Cardiac muscle cell (in vitro differentiated cells and primary cell): ENCODE measurements around the gene PADI3. TPM values are rescaled to one million over a fixed set of nuclear protein-coding genes. Genes with fewer than 3 reads are reported as not detected.

Experiments used
- DNase-seq, 2 donors: peaks; one replicate each; pipeline versions ENCODE4 v3.0.0 to v3.0.0-alpha.2; 2010 to 2017; ENCODE audit warnings: low read depth in 1 of 2, low spot score in 1 of 2
- H3K27ac ChIP-seq: fragments of 200-600 bp; sonication (generic); 2 replicates; pipeline ENCODE4 v1.5.1; 2016
- H3K27me3 ChIP-seq: fragments of 200-600 bp; sonication (generic); 2 replicates; pipeline ENCODE4 v1.6.0; 2016; ENCODE audit warnings: control low read depth
- H3K36me3 ChIP-seq: fragments of 200-600 bp; sonication (generic); 2 replicates; pipeline ENCODE4 v1.5.1; 2016; ENCODE audit warnings: control low read depth
- H3K4me1 ChIP-seq: fragments of 200-600 bp; sonication (generic); 2 replicates; pipeline ENCODE4 v1.8.1; 2017; ENCODE audit warnings: low read depth, mild to moderate bottlenecking, mixed run types
- H3K4me3 ChIP-seq: fragments of 200-600 bp; sonication (generic); 2 replicates; pipeline ENCODE4 v1.5.1; 2016; ENCODE audit warnings: mild to moderate bottlenecking
- H3K9me3 ChIP-seq: fragments of 200-600 bp; sonication (generic); 2 replicates; pipeline ENCODE4 v1.5.1; 2017; ENCODE audit warnings: low read depth, mild to moderate bottlenecking, control low read depth
- CTCF ChIP-seq: IDR thresholded peaks from 2 replicates; pipeline ENCODE4 v1.5.1; 2012; ENCODE audit warnings: low read depth, mild to moderate bottlenecking, low read length
- polyA plus RNA-seq: library from polyadenylated mRNA; unstranded; fragments of >200 nt; fragmentation: Nextera tagmentation; extraction: Ambion mirVana; gene quantifications from 2 replicates; pipeline ENCODE4 v1.2.1, GENCODE V29; 2016
- total RNA-seq: library from RNA; depleted of rRNA; stranded (reverse); fragments of >200 nt; gene quantifications from 2 replicates; pipeline ENCODE4 v1.2.3, GENCODE V29; 2016

The PADI3 gene
- total and polyA plus RNA-seq, 2 experiments from 2014 or later = 0.24 TPM; not detected in 1

- Histone ChIP-seq H3K9me3 (no peaks in the 10 kb centered on the region), H3K4me3 (no peak overlapping the region), H3K27ac (no peak overlapping the region), H3K4me1 (no peaks in the 10 kb centered on the region), H3K36me3 (no peaks in the 10 kb centered on the region), H3K27me3 (no peaks in the 10 kb centered on the region)
- no peak for TF ChIP-seq CTCF
- no peak for DNase-seq
Measured at GRCh38 chr1:17225140-17225539, 23.8 kb upstream of the PADI3 start.

- Histone ChIP-seq H3K27ac (no peak overlapping the region), H3K4me1 (no peaks in the 10 kb centered on the region), H3K27me3 (no peaks in the 10 kb centered on the region), H3K4me3 (no peak overlapping the region), H3K36me3 (no peaks in the 10 kb centered on the region), H3K9me3 (no peaks in the 10 kb centered on the region)
- no peak for DNase-seq
- TF ChIP-seq CTCF = no peak
Measured at GRCh38 chr1:17227358-17227915, 21.5 kb upstream of the PADI3 start.

DNA sequence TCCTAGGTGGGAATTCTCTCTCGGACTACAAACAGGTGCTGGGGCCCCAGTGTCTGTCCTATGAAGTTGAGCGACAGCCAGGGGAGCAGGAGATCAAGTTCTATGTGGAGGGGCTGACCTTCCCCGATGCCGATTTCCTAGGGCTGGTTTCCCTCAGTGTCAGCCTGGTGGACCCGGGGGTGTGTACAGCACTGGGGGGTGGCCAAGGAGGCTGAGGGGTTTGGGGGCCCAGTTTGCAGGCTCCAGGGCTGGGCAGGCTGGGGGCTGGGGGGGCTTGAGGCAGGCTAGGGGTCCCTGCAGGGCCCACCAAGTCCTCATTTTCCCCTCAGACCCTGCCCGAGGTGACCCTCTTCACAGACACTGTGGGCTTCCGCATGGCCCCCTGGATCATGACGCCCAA, 20.3 kb upstream of the PADI3 start:
- H3K27me3 ChIP-seq = no peaks in the 10 kb centered on the region
- H3K9me3 ChIP-seq = no peaks in the 10 kb centered on the region
- H3K4me3 ChIP-seq = no peak overlapping the region
- H3K27ac ChIP-seq = no peak overlapping the region
- H3K4me1 ChIP-seq = no peaks in the 10 kb centered on the region
- H3K36me3 ChIP-seq = no peaks in the 10 kb centered on the region
- no peak for DNase-seq
- no peak for TF ChIP-seq CTCF

DNA sequence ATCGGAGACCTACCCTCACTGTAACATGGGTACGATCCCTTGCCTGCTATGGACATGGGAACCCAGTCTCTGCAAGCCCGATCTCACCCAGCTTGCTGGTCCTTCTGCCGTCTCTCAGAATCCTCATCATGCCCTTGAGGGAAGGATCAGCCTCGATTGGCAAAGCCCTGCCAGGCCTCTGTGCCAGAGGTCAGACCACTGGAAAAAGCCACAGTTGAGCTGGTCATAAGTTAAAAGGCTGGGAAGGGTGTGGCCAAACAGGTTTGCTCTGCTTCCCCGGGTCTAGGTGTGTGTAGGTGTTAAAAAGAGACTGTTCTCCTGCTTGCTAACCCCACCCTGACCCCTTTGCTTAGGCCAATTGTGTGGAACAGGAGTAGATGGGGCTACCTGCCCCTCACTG, 19.5 kb upstream of the PADI3 start:
- Histone ChIP-seq H3K27me3 (no peaks in the 10 kb centered on the region), H3K36me3 (no peaks in the 10 kb centered on the region), H3K27ac (no peak overlapping the region), H3K4me1 (no peaks in the 10 kb centered on the region), H3K9me3 (no peaks in the 10 kb centered on the region), H3K4me3 (no peak overlapping the region)
- no peak for DNase-seq
- no peak for TF ChIP-seq CTCF

- Histone ChIP-seq H3K27ac (no peak overlapping the region), H3K4me1 (no peaks in the 10 kb centered on the region), H3K4me3 (no peak overlapping the region), H3K9me3 (no peaks in the 10 kb centered on the region), H3K27me3 (no peaks in the 10 kb centered on the region), H3K36me3 (no peaks in the 10 kb centered on the region)
- no peak for TF ChIP-seq CTCF
- DNase-seq = no peak
Measured at GRCh38 chr1:17230106-17230505, 18.8 kb upstream of the PADI3 start.
